Body of pancreas (tissue), 4 donors: ENCODE measurements around the gene PIRT.

Source experiments
- POLR2A ChIP-seq, 3 donors: fragments of 450-650 bp; IDR thresholded peaks; one replicate each; pipeline ENCODE4 v1.6.1; 2016; ENCODE audit warnings: antibody characterized with exemption in 3 of 3, mild to moderate bottlenecking in 2 of 3
- TF ChIP-seq, protein P1 (sequence below), 7 experiments: fragments of 450-650 bp in 4 of 7; fragments of 200-600 bp in 3 of 7; sonication (generic) in 3 of 7; IDR thresholded peaks; one replicate each; pipeline ENCODE4 v1.5.1; 2016 to 2019; ENCODE audit warnings: antibody characterized with exemption in 7 of 7

GRCh38 chr17:10775740-10776356 is 62.0 kb downstream of the PIRT start:
- no peak for TF ChIP-seq POLR2A (IDR thresholded peaks at IDR 0.05)
- TF ChIP-seq, protein P1, sequence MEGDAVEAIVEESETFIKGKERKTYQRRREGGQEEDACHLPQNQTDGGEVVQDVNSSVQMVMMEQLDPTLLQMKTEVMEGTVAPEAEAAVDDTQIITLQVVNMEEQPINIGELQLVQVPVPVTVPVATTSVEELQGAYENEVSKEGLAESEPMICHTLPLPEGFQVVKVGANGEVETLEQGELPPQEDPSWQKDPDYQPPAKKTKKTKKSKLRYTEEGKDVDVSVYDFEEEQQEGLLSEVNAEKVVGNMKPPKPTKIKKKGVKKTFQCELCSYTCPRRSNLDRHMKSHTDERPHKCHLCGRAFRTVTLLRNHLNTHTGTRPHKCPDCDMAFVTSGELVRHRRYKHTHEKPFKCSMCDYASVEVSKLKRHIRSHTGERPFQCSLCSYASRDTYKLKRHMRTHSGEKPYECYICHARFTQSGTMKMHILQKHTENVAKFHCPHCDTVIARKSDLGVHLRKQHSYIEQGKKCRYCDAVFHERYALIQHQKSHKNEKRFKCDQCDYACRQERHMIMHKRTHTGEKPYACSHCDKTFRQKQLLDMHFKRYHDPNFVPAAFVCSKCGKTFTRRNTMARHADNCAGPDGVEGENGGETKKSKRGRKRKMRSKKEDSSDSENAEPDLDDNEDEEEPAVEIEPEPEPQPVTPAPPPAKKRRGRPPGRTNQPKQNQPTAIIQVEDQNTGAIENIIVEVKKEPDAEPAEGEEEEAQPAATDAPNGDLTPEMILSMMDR (IDR thresholded peaks at IDR 0.05) = no peak
